GM21423 (cell line): ENCODE data around the gene CD1D.
A peak's percentile ranks its signal among the peaks of the same experiment; 100 is the strongest.

ENCODE experiments used
- ATAC-seq: cut with Tn5 transposase; IDR thresholded peaks from one replicate; pipeline ENCODE4 v1.9.1; 2021; ENCODE audit warnings: mild to moderate bottlenecking, moderate library complexity; ENCODE audit not compliant: unreplicated experiment

Gene CD1D

GRCh38 chr1:158180741-158181576, at the start of gene CD1D:
CD1D (plus strand) TSS chr1:158180895; CDS start chr1:158181102, 207 bp downstream.
- no peak for ATAC-seq

GRCh38 chr1:158131217-158131616, 49.5 kb upstream of the CD1D start:
- no peak for ATAC-seq

GRCh38 chr1:158140764-158141192, 39.9 kb upstream of the CD1D start:
- no peak for ATAC-seq

- no peak for ATAC-seq
Observed at GRCh38 chr1:158145173-158145719, 35.4 kb upstream of the CD1D start.

GRCh38 chr1:158146165-158146564, 34.5 kb upstream of the CD1D start:
- ATAC-seq = no peak

GRCh38 chr1:158146739-158147138, 34.0 kb upstream of the CD1D start:
- ATAC-seq = no peak

GRCh38 chr1:158147401-158147800, 33.3 kb upstream of the CD1D start:
- no peak for ATAC-seq

- no peak for ATAC-seq
Observed at GRCh38 chr1:158147869-158148268, 32.8 kb upstream of the CD1D start.

GRCh38 chr1:158148468-158148867, 32.2 kb upstream of the CD1D start:
- no peak for ATAC-seq

- no peak for ATAC-seq
Observed at GRCh38 chr1:158149175-158149574, 31.5 kb upstream of the CD1D start.

- ATAC-seq = no peak
Observed at GRCh38 chr1:158149577-158150269, 31.0 kb upstream of the CD1D start.

GRCh38 chr1:158150523-158150922, 30.2 kb upstream of the CD1D start:
- no peak for ATAC-seq

- ATAC-seq = no peak
Observed at GRCh38 chr1:158153179-158153578, 27.5 kb upstream of the CD1D start.

- no peak for ATAC-seq
Observed at GRCh38 chr1:158153746-158154444, 26.8 kb upstream of the CD1D start.

GRCh38 chr1:158154501-158154900, 26.2 kb upstream of the CD1D start:
- ATAC-seq = no peak

GRCh38 chr1:158155673-158156072, 25.0 kb upstream of the CD1D start:
- no peak for ATAC-seq

- ATAC-seq = no peak
Observed at GRCh38 chr1:158159597-158159996, 21.1 kb upstream of the CD1D start.

GRCh38 chr1:158161446-158161845, 19.2 kb upstream of the CD1D start:
- no peak for ATAC-seq

- peak; percentile 99 for ATAC-seq
Observed at GRCh38 chr1:158163000-158163947, 17.4 kb upstream of the CD1D start.

GRCh38 chr1:158169105-158169504, 11.6 kb upstream of the CD1D start:
- ATAC-seq = no peak
